Left renal cortex interstitium (tissue), 4 donors: Measurements from ENCODE around the gene ADGRL3. TPM values are rescaled to one million over a fixed set of nuclear protein-coding genes. Genes with fewer than 3 reads are reported as not detected.
"Not testable (repeated sequence)": the region's sequence is repeated elsewhere in the genome, so short reads cannot be mapped to it uniquely, and the experiment has no call there.

ENCODE experiments used
- DNase-seq, 4 donors: peaks; one replicate each; pipeline ENCODE4 v3.0.0-alpha.2; 2013; ENCODE audit warnings: low read depth in 4 of 4, low spot score in 2 of 4, missing footprints in 1 of 4
- polyA plus RNA-seq, 4 donors: library from polyadenylated mRNA; unstranded; fragments of 120-200 nt; gene quantifications; one replicate each; pipeline ENCODE4 v1.2.1, GENCODE V29; 2013; ENCODE audit not compliant: insufficient read length in 4 of 4

The ADGRL3 gene
- polyA plus RNA-seq, 4 donors = 23.7 to 27.9 (median 24.9) TPM

DNA sequence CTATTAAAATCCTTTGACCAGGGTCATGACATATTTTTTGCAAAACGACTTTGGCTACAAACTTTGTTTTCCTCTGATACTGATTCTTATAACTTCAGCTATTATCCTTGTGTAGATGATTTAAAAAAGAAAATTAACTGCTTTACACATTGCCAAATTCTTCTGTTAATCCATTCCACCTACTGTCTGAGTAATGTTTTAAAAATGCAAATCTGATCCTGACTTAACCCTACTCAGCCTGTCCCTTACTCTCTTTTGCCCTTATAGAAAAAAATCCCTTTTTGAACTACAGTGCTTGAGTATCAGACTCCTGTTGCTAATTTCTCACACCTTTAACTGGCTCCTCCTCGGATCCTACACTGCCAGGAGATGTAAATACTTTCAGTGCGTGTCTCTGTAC, 723.1 kb downstream of the ADGRL3 start:
- DNase-seq = no peak

DNA sequence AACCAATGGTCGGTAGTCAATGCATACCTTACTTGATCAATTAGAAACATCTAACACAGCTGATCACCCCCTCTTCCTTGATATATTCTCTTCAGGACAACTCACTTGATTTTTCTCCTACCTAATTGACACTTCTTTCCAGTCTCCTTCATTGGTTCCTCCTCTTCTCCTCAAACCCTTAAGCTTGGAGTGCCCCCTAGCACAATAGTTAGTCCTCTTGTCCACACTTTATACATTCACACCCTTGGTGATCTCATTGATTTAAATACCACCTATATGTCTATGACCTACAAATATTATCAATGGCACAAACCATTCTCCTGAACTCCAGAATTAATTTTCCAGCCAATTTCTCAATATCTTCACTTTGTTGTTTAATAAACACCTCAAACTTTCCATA, 724.0 kb downstream of the ADGRL3 start:
- no peak for DNase-seq

DNA sequence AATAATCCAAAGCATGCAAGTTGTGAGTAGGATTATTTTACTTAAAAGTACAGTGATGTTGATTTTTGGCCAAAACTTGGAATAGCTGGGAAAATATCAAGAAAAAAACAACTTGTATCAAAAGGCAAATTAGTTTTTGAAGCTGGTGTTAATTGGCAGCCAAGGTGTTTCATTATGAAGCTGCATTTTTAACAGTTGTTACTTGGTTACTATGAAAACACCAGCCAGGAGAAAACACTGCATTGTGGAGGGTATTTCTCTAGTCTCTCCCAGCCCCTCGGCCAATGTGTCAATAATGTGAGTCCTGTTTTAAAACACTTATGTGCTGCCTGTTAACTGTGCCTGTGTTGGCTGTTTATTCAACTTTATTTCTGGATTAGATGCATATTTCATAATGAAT, 733.4 kb downstream of the ADGRL3 start:
- no peak for DNase-seq

DNA sequence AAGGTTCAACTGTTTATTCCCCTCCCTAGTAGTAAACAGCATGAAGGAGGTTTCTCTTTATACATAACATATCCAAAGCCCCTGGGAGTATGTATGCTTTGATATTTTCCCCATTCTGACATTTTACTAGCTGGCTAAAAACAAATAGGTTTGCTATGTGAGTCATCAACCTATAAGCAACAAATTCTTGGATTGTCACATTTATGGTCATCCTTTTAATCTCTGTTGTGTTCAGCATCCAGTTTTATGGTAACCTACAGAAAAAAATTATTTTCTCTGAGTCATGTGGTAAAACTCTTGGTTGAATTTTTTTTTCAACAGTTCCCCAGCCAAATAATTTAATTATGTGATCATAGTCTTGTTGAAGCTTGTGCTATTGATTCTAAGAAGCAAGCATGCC, 734.1 kb downstream of the ADGRL3 start:
- no peak for DNase-seq

DNA sequence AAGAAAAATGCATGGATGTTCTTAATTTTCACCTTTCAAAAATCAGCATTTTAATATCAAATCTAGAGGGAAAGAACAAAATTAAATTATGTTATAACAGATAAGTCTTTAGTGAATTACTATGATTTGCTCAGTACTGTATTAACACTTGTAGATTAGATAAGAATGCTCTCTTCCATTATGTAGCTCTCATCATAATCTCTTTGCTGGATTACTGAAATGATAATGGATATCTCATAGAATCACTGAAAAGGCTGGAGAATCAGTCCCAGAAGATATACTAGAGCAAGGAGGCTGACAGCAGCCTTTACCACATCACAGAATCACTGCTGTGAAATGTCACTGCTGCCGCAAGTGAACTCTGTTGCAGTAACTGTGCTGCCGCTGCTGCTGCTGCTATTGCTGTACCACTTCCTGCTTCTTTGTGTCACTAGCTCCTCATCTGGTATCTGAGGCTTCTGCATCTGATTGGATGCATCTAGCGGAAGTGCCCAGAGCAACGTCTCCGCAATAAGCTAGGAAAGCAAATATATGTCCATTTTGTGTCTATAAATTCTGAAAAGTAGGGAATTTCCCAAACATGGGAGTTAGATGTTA, 738.2 kb downstream of the ADGRL3 start:
- no peak for DNase-seq

DNA sequence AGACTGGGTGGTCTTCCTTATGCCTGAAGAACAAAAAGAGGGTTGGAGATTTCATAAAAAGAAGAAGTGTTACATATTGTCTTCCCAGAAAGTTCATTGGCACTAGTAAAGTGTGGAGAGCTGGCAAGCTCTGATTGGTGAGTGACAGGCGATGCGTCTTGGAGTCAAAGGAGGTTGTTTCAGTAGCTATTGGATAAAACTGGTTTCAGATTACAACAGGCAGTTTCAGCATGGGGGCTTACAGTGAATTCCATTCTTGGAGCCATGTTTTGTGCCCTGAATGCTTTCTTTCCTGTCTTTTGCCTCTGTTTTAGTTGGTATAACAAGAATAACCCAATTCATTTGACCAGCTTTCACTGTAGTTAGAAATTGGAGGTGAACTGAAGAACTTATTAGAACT, 750.5 kb downstream of the ADGRL3 start:
- no peak for DNase-seq

DNA sequence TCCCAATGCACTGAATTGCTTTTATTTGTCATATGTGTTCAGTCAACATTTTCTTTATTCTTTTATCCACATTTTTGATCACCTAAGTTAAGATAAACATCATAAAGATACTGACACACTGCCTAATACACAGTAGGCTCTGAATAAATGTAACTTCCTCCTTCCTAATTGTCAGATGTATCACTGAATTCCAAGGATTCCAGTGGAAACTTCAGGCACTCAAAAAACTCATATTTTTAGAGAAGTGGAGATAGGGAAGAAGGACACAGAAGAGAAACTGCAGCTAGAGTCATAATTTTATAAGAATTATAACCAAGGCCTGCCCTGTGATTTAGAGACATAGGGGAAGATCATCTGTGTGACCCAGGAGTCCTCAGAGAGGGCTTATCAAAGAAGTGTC, 753.3 kb downstream of the ADGRL3 start:
- DNase-seq = no peak

DNA sequence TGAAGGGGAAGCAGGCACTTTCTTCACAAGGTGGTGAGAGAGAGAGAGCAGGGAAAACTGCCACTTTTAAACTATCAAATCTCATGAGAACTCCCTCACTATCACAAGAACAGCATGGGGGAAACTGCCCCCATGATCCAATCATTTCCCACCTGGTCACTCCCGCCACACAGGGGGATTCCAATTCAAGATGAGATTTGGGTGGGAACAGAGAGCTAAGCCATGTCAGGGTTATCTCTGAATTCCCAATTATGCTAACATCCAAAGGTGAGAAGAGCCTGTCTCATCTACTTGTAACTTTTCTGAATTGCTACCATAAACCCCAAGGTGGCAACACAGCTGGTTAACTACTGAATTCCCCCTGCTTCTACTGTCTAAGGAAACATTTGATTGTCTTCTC, 758.5 kb downstream of the ADGRL3 start:
- no peak for DNase-seq

DNA sequence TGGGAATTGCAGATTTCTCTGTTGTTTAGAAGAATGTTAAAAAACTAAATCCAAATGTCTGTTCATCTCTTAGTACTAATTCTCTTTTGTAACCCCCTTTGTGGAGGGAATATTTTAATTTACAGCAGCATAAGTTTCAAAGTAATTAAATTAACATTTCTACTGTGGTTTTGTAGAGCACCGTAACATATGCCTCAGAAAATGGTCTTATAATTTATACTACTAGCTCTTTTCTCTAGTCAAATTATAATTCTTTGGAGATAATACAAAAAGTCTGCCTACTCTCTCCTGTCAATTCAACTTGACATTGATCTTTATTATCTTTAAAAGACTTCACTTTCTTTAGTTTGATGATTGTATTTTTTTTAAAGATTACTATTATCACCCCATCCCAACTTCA, 759.0 kb downstream of the ADGRL3 start:
- no peak for DNase-seq

DNA sequence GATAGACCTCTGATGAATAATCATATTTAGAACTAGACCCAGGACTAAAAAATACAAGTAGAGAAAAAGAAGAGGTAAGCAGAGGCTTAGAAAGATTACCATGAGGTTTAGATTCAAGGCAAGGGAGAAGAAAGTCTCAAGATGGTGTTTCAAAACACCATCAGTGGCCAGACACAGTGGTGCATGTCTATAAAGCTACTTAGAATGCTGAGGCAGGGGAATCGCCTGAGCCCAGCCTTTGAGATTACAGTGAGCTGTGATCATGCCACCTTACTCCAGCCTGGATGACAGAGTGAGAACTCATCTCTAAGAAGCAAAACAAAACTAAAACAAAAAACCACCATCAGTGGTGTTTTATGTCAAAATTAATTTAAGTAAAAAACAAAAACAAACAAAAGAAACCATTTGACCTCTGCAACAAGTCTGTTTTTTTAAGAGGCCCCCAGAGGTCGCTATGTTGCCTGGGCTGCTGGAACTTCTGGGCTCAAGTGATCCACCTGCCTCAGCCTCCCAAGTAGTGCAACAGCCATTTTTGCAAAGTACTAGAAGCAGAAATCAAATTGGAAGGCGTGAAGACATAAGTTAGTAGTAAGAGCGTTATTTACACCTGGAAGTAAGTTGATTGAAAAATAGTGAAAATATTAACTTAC, 784.3 kb downstream of the ADGRL3 start:
- DNase-seq = no peak

DNA sequence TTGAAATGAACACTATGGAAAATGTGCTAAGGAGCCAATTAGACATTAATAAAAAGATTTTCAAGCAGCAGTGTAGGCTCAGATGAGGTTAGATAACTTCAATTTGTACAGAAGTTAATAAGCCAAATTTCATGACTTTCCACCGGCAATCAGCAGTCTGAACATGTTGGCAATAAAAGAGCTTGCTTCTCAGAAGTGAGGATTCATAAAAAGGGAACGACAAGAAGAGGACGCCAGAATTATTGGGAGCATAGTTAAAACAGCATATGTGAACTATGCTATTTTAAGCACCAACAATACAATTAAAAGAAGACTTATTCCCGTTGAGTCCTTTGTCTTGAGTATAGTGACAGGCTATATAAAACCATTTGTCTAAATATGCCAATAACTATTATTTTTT, 785.3 kb downstream of the ADGRL3 start:
- no peak for DNase-seq

DNA sequence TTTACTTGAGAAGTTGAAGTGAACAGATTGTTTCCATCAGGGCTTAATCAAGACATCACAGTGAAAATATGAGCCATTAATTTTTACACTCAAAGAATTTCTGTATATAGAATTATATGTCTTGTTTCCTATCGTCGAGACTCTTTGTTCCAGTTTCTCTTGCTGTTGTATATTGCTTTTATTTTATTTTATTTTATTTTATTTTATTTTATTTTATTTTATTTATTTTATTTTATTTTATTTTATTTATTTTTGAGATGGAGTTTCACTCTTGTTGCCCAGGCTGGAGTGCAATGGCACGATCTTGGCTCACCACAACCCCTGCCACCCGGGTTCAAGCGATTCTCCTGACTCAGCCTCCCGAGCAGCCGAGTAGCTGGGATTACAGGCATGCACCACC, 786.8 kb downstream of the ADGRL3 start:
- DNase-seq = not testable (repeated sequence)

DNA sequence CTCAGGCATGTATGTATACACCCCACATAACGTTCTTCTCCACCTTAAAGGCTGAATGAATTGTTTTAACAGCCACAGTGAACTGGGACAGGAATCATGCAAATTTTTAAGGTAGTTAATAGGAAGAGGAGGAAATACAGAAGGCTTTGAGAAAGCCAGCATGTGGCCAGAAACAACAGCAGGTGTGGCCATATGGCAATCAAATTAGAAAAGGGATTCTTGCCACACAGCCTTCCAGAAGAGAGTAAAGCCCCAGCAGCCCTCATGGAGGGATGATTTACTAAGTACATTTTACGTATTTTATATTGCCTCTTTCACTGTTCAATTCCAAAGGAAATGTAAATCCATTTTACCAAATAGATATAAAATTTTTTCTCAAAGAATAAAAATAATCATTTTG, 792.2 kb downstream of the ADGRL3 start:
- no peak for DNase-seq

DNA sequence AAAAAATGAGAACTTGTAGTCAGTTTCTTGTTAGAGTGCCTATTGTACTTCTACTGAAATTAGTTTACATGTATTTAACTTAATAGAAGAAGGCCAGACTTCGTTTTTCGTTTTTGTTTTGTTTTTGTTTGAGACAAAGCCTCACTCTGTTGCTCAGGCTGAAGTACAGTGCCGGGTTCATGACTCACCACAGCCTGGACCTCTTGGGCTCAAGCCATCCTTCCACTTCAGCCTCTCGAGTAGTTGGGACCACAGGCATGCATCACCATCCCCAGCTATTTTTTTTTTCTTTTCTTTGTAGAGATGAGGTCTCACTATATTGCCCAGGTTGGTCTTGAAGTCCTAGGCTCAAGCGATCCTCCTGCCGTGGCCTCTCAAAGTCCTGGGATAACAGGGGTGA, 793.9 kb downstream of the ADGRL3 start:
- no peak for DNase-seq

DNA sequence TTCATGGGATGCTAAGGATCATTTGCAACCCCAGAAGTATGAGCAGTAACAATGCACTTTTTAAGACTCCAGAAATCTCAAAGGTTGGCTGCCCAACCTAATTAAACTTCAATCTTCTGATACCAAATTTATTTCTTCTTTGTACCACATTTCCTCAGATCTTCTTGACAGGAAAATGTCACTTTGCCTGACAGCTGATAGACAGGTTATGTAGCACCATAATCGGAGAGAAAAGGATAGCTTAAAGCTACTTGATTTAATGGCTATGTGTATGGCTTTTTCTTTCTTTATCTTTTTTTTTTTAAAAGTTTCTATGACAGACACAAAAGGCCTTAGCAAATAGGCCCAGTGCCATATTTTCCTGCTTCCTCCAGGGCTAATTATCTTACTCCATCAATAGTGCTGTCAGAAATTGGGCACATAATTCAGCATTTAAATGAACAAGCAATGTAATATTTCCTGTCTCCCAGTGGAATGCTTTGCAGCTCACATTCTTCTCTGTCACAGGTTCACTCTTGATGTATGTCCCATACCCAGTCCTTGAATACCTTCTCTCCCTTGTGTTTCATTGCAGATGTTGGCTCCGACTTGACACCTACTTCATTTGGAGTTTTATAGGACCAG, 795.7 kb downstream of the ADGRL3 start:
- no peak for DNase-seq

DNA sequence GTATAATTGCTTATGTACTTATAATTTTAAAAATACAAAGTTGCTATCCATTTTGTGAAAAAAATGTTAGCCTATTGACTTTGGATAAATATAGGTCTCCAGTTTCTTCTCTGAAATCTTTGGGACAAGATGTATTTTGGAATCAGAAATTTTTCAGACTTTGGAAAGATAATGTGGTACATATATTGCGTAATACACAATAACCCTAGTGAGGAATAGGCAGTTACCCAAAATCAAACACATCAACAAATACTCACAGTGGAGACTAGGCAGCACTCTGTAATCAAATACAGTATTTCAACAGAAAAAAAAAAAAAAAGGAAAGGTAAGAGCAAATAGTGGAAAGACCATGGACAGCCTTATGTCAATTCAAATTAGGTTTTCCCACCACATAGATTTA, 796.8 kb downstream of the ADGRL3 start:
- no peak for DNase-seq

DNA sequence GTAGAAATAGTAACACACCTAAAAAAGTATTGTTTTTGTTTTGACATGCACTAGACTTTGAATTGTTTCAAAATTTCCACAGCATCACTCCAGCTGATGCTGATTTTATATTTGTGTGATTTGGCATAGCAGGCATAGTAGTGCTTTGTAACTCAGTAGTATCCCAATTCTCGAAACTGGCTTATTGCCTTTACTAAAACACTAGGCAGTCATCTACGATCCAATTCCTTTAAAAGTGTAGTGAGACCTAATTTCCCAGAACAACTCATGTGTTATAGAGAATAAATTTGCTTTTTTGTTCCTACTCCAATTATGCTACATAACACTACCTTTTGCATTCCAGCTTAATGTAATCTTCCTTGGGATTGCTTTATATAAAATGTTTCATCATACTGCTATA, 797.7 kb downstream of the ADGRL3 start:
- DNase-seq = no peak

DNA sequence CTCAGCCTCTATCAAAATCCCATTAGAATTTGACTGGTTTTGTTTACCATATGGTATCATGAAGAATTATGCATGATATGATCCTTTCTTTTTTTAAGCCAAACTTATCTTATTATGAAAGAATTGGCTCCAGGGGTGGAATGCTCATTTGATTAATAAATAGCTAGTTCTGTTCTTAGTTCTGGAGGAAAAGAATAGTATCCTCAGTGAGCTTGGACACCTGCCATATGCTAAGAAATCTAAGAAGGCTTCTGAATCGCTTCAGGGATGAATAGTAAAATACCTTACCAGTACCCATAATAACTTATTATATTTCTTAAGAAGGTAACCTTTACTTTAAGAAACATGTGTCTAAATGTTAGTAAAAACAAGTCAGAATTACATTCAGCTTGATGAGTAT, 803.6 kb downstream of the ADGRL3 start:
- no peak for DNase-seq

DNA sequence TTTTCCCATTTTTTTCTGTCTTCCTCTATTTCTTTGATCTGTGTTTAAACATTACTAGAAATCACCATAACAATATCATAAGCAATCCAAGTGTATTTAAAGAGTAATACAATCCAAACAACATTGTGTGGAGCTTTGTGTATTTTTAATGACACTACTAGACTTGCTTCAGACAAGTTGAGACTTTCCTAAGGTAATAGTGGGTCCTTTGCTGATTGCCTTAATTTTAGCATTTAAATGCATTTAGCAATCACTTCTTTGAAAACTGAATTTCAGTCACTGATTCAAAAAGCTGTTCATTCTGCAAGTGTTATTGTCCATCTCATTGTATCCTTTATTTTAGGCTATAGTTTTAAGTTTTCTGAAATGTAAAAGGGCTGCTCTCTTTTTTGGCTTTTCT, 804.8 kb downstream of the ADGRL3 start:
- no peak for DNase-seq

DNA sequence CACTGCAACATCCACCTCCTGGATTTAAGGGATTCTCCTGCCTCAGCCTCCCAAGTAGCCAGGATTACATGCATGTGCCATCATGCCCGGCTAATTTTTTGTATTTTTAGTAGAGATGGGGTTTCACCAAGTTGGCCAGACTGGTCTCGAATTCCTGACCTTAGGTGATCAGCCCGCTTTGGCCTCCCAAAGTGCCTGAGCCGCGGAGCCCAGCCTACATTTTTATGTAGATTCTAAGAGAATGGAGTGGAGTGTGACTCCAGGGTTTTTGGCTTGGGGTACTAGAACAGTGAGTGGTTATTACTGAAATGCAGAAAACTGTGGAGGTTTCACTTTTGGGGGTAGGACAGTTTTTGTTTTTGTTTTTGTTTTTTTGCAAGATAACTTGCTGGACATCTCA, 806.0 kb downstream of the ADGRL3 start:
- DNase-seq = no peak

DNA sequence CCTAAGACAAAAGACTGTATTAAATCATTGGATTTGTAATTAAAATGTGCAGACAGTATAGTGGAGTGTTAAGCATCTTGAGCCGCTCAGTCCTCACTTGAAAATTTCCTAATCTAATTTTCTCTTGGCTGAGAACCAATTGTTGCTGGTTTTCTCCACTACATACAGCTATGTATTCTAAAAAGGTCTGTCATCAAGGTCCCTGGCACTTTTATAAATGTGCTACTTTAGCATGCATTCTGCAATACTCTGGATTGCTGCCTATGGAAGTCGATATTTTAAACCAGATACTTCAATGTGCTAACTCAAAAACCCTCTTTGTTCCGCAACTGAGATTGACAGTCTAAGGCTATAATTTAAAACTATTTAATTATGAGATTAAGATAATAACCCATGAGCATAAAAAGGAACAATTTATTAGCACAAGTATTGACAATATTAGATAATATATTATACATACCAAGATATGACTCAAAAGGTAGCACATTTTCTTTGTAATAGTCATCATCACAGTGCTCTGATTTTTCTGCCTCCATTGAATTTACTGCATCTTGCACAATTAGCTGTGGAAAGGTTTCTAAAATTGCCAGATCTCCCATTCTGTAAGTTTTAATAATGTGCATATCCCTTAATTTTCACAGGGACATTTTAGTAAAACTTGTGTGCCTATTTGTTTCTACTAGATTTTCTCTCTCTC, 815.1 kb downstream of the ADGRL3 start:
- DNase-seq = no peak

DNA sequence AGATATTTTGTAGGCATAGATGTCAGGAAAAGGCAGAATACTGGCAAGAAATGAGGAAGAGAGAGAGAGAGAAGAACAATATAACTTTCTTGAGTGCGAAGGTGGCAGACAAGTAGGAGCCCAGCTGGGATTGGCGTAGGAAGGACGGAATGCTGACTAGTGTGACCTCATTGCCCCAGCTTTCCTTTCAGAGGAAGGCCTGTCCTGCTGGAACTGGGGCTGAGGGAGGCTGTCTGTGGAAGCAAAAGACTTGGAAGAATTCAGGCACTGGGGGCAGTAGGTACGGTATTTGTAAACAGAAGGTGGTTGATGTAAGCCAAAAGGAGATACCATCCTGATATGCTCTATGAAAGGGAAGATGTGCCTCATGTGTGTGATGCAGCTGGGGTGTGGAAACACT, 818.4 kb downstream of the ADGRL3 start:
- DNase-seq = no peak
